Cardiac fibroblast (primary cell): Measurements from ENCODE around the gene SDSL.

Source experiments
- DNase-seq, 2 donors: peaks; one replicate each; pipeline versions ENCODE4 v3.0.0 to v3.0.0-alpha.2; 2010; ENCODE audit warnings: low read depth in 2 of 2
- H3K4me3 ChIP-seq, 2 donors: replicated peaks in 1 of 2; 1 replicate in 1 of 2; 2 replicates in 1 of 2; pipeline ENCODE4 v1.5.1; 2011; ENCODE audit warnings: low read depth in 2 of 2, low read length in 2 of 2, mild to moderate bottlenecking in 2 of 2, moderate library complexity in 1 of 2
- TF ChIP-seq, protein P1 (sequence below): IDR thresholded peaks from one replicate; pipeline ENCODE4 v1.5.1; 2011; ENCODE audit warnings: low read depth, mild to moderate bottlenecking, low read length, inconsistent platforms

Gene SDSL

DNA sequence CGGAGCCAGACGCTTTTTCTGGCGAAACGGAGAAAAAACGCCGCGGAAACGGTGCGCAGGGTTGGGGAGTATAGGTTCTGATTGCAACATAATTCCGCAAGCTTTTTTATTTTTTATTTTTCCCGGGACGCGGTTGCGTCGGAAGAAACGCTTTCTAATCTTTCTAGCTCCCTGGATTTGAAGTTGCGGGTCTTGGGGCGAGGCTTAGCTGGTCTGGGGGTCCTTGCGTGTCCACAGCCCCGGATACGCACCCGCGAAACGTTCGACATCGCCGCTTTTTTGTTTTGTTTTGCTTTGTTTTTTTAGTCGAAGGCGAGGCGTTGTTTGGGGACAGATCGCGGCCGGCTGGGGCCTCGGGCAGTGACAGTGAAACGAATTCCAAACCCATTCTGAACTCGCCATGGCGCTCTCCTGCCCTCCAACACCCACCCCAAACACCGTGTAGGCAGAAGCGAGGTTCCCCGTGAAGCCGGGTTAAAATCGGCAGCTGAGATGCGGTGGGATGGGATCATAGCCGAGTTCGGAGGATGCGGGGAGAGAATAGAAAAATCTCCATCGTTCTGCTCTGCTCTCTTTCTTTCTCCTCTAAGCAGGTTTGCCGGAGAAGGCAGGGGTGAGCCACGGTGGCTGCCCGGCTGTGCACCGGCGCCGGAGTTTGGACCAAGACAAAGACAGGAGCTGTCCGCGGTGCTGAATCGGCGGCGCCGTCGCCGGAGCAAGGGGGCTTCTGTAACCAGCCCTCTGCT, 57.6 kb downstream of the SDSL start:
- DNase-seq: peak; percentile 42 to 46
- TF ChIP-seq, protein P1, sequence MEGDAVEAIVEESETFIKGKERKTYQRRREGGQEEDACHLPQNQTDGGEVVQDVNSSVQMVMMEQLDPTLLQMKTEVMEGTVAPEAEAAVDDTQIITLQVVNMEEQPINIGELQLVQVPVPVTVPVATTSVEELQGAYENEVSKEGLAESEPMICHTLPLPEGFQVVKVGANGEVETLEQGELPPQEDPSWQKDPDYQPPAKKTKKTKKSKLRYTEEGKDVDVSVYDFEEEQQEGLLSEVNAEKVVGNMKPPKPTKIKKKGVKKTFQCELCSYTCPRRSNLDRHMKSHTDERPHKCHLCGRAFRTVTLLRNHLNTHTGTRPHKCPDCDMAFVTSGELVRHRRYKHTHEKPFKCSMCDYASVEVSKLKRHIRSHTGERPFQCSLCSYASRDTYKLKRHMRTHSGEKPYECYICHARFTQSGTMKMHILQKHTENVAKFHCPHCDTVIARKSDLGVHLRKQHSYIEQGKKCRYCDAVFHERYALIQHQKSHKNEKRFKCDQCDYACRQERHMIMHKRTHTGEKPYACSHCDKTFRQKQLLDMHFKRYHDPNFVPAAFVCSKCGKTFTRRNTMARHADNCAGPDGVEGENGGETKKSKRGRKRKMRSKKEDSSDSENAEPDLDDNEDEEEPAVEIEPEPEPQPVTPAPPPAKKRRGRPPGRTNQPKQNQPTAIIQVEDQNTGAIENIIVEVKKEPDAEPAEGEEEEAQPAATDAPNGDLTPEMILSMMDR: no peak
- H3K4me3 ChIP-seq: no peak overlapping the region

DNA sequence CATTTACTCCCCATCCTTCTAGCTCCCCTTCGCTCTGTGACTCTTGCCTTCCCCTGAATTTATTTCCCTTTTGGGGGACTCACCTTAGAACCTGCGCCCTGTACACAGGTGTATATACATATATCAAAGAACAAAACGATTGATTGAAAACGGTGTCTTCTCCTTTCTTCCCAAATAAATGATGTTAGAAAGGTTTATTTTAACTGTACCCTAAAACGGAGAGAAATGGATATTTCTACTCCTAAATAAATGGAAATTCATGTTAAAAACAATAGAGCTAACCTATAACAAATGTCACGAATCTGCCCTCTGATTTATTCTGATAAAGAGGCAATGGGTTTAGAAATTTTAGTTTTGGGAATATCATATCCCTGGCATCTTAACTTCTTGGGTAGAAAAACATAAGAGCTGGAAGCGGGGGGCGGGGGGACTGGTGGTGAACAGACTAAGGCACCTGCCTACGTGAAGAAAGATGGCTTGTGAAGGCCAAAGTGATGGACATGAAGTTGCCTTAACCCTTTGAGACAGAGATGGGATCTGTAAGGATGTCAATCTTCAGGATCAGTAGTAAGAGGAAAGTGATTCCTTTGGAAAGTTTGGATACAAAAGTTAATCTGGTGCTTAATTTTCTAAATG, 58.3 kb downstream of the SDSL start:
- DNase-seq: no peak
- TF ChIP-seq, protein P1: no peak
- H3K4me3 ChIP-seq: no peak overlapping the region

DNA sequence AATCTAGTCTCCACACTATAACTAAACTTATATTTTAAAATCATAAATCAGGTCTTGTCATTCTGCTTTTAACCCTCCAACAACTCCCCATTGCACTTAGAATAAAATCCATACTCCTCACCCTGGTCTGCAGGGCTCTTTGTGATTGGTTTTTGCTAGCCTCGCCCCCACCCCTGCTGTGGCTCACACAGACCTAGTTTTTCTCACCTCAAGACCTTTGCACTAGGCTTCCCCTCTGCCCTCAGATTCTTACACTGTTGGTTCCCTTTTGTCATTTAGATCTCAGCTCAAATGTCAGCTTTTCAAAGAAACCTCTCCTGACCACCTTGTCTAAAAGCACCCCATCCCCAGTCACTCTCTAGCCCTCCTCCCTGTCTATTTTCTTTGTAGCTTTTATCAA, 60.2 kb downstream of the SDSL start:
- no peak for DNase-seq
- H3K4me3 ChIP-seq: no peak overlapping the region
- TF ChIP-seq, protein P1: no peak

DNA sequence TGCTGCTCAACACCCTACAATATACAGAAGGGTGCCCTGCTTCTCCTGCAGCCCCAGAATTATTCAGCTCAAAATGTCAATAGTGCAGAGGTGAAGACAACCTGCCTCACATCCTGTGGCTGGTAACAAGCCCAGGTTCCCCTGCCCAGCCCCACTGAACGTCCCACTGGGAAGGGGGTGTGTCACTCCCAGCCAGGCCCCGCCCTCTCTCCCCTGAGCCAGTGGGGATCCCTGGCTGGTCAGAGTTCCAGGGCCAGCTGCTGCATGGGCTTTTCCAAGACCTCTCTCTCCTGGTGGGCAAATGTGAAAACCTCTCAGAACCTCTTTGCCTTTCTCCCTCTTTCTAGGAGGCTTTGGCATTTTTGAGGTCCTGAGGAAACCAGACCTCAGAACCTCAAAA, 63.1 kb downstream of the SDSL start:
- DNase-seq: no peak
- TF ChIP-seq, protein P1: no peak
- no peak overlapping the region for H3K4me3 ChIP-seq

DNA sequence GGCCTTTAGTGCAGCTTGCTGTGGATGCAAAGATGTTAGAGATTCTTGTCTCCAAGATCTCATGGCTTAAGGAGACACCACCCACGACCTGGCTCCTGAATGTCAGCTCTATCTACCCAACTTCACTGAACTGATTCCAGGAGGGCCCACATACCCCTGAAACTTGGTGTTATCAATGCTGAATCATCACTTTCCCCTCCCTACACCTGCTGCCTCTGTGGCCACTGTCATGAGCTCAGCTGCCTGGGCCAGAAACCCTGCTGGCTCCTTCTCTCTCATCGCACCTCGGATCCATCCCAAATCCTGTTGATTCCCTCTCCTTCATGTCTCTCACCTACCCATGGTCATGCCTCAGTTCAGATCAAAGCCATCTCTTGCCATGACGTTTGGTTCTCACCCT, 64.5 kb downstream of the SDSL start:
- H3K4me3 ChIP-seq: no peak overlapping the region
- TF ChIP-seq, protein P1: no peak
- DNase-seq: no peak
